ENCODE data around the gene SMO.
A peak's percentile ranks its signal among the peaks of the same experiment; 100 is the strongest.
"Not testable (repeated sequence)": the region's sequence is repeated elsewhere in the genome, so short reads cannot be mapped to it uniquely, and the experiment has no call there.

The SMO gene

GRCh38 chr7:129209067-129209926 is 20.9 kb downstream of the SMO start:
- no peak for DNase-seq

- peak; percentile 21 to 68 (median 48) for DNase-seq
Observed at GRCh38 chr7:129210256-129210988, 22.0 kb downstream of the SMO start.

- DNase-seq = no peak
Observed at GRCh38 chr7:129210989-129211312, 22.5 kb downstream of the SMO start.

- DNase-seq = no peak
Observed at GRCh38 chr7:129212126-129212525, 23.7 kb downstream of the SMO start.

GRCh38 chr7:129212596-129212995 is 24.2 kb downstream of the SMO start:
- no peak for DNase-seq

GRCh38 chr7:129213828-129214227 is 25.4 kb downstream of the SMO start:
- peak; percentile 29 to 68 (median 34) for DNase-seq

- DNase-seq = not testable (repeated sequence)
Observed at GRCh38 chr7:129215691-129216090, 27.3 kb downstream of the SMO start.

GRCh38 chr7:129216101-129216715 is 27.8 kb downstream of the SMO start:
- not testable (repeated sequence) for DNase-seq

GRCh38 chr7:129216821-129217416 is 28.5 kb downstream of the SMO start:
- DNase-seq = peak in 1 of 3 experiments; percentile 22

- peak; percentile 86 to 94 (median 94) for DNase-seq
Observed at GRCh38 chr7:129218514-129219062, 30.2 kb downstream of the SMO start.

GRCh38 chr7:129219166-129219565 is 30.7 kb downstream of the SMO start:
- DNase-seq = not testable (repeated sequence)

- peak in 1 of 3 experiments; percentile 33 for DNase-seq
Observed at GRCh38 chr7:129222064-129222463, 33.6 kb downstream of the SMO start.

GRCh38 chr7:129224251-129225205 is 36.1 kb downstream of the SMO start, which contains the start of gene AHCYL2:
AHCYL2 (plus strand) TSS chr7:129225030.
- DNase-seq = peak; percentile 99

- DNase-seq = peak; percentile 75 to 91 (median 87)
Observed at GRCh38 chr7:129225206-129225930, 36.9 kb downstream of the SMO start.

- peak in 1 of 3 experiments; percentile 61 for DNase-seq
Observed at GRCh38 chr7:129225931-129226572, 37.6 kb downstream of the SMO start.

- no peak for DNase-seq
Observed at GRCh38 chr7:129227646-129228578, 39.5 kb downstream of the SMO start.

- DNase-seq = no peak
Observed at GRCh38 chr7:129228633-129229032, 40.2 kb downstream of the SMO start.

GRCh38 chr7:129231666-129232065 is 43.2 kb downstream of the SMO start:
- no peak for DNase-seq

GRCh38 chr7:129238546-129238945 is 50.1 kb downstream of the SMO start:
- no peak for DNase-seq

Data from NCI-H1417 (cell line).